Tibial nerve (tissue), 4 donors: ENCODE measurements around the gene CCDC88B. TPM values are rescaled to one million over a fixed set of nuclear protein-coding genes. Genes with fewer than 3 reads are reported as not detected.

ENCODE experiments used
- DNase-seq, 2 donors: peaks; one replicate each; pipeline ENCODE4 v3.0.0-alpha.2; 2019; ENCODE audit warnings: low spot score in 2 of 2
- H3K27ac ChIP-seq, 4 donors: fragments of 200-600 bp; sonication (generic) in 3 of 4; one replicate each; pipeline ENCODE4 v1.5.1; 2017 to 2019; ENCODE audit warnings: mild to moderate bottlenecking in 1 of 4
- H3K27me3 ChIP-seq, 2 donors: fragments of 200-600 bp; sonication (generic) in 1 of 2; one replicate each; pipeline versions ENCODE4 v1.5.1 to v1.6.0; 2017 to 2019
- H3K36me3 ChIP-seq, 3 donors: fragments of 200-600 bp; sonication (generic); one replicate each; pipeline ENCODE4 v1.5.1; 2018 to 2019
- H3K4me1 ChIP-seq, 4 donors: fragments of 200-600 bp; sonication (generic) in 3 of 4; one replicate each; pipeline ENCODE4 v1.5.1; 2017 to 2019
- H3K4me3 ChIP-seq, 4 donors: fragments of 200-600 bp; sonication (generic) in 3 of 4; one replicate each; pipeline ENCODE4 v1.5.1; 2017 to 2019; ENCODE audit warnings: mild to moderate bottlenecking in 1 of 4, moderate library complexity in 1 of 4
- H3K9me3 ChIP-seq, 4 donors: fragments of 200-600 bp; sonication (generic) in 3 of 4; one replicate each; pipeline ENCODE4 v1.5.1; 2017 to 2019
- EP300 ChIP-seq, 2 donors: sonication (generic); formaldehyde crosslinking; IDR thresholded peaks; one replicate each; pipeline ENCODE4 v1.6.1; 2017; ENCODE audit warnings: antibody characterized with exemption in 2 of 2, mild to moderate bottlenecking in 1 of 2
- POLR2A ChIP-seq, 2 donors: fragments of 450-650 bp; IDR thresholded peaks; one replicate each; pipeline ENCODE4 v1.6.1; 2017; ENCODE audit warnings: antibody characterized with exemption in 2 of 2, mild to moderate bottlenecking in 2 of 2, moderate library complexity in 2 of 2
- WGBS, 2 donors: methylation state at CpG; one replicate each; pipeline ENCODE4 v1.1.5; 2018; 5-methylcytosine and 5-hydroxymethylcytosine counted together
- total RNA-seq, 4 donors: library from RNA; depleted of rRNA; stranded (reverse); fragments of >200 nt; gene quantifications; one replicate each; pipeline ENCODE4 v1.1.0, GENCODE V29; 2016
- TF ChIP-seq, protein P1 (sequence below), 5 experiments: fragments of 200-600 bp in 3 of 5; fragments of 450-650 bp in 2 of 5; sonication (generic) in 3 of 5; IDR thresholded peaks; one replicate each; pipeline ENCODE4 v1.5.1; 2016 to 2019; ENCODE audit warnings: antibody characterized with exemption in 5 of 5, mild to moderate bottlenecking in 3 of 5, moderate library complexity in 2 of 5

The CCDC88B gene
- total RNA-seq, 4 donors from 2014 or later, result 6.9 to 48.0 (median 14.4) TPM

DNA sequence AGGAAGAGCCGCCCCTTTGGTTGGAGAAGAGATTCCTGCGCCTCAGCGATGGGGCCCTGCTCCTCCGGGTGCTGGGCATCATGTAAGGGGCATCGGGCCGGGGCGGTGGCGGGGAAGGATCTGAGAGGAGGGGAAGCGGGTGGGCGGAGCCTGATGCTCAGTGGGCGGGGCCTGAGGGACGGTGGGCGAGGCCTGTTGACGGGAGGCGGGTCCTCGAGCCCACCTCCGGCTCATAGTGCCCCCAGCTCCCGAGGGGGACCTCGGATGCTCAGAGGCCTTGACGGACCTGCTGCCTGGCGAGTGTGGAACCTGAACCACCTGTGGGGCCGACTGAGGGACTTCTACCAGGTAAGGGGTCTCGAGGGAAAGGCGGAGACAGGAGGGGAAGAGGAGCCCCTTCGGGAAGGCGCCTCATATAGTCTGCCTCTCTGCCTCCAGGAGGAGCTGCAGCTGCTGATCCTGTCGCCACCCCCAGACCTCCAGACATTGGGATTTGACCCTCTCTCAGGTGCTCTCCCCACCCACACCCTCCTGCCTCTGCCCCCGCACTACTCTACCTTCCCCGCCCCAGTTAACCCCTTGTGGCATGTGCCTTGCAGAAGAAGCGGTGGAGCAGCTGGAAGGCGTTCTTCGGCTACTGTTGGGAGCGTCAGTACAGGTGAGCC is 799 bp downstream of the CCDC88B start:
- Histone ChIP-seq H3K27me3 (no peaks in the 10 kb centered on the region), H3K9me3 (no peaks in the 10 kb centered on the region), H3K4me1 (peaks cover 0 to 30% (median 9%) of the 10 kb centered on the region in 4 donors), H3K27ac (peak overlapping the region in 2 of 4 donors; percentile 9 to 72), H3K4me3 (peak overlapping the region in 2 of 4 donors; percentile 38 to 39), H3K36me3 (no peaks in the 10 kb centered on the region)
- TF ChIP-seq, protein P1, sequence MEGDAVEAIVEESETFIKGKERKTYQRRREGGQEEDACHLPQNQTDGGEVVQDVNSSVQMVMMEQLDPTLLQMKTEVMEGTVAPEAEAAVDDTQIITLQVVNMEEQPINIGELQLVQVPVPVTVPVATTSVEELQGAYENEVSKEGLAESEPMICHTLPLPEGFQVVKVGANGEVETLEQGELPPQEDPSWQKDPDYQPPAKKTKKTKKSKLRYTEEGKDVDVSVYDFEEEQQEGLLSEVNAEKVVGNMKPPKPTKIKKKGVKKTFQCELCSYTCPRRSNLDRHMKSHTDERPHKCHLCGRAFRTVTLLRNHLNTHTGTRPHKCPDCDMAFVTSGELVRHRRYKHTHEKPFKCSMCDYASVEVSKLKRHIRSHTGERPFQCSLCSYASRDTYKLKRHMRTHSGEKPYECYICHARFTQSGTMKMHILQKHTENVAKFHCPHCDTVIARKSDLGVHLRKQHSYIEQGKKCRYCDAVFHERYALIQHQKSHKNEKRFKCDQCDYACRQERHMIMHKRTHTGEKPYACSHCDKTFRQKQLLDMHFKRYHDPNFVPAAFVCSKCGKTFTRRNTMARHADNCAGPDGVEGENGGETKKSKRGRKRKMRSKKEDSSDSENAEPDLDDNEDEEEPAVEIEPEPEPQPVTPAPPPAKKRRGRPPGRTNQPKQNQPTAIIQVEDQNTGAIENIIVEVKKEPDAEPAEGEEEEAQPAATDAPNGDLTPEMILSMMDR (IDR thresholded peaks at IDR 0.05), result no peak
- TF ChIP-seq POLR2A (IDR thresholded peaks at IDR 0.05) (no peak), EP300 (IDR thresholded peaks at IDR 0.05) (no peak)
- 19 to 24% methylated on average over 31 to 33 of the region's 33 CpGs for WGBS, 2 donors
- DNase-seq, result peak in 1 of 2 donors; percentile 27

DNA sequence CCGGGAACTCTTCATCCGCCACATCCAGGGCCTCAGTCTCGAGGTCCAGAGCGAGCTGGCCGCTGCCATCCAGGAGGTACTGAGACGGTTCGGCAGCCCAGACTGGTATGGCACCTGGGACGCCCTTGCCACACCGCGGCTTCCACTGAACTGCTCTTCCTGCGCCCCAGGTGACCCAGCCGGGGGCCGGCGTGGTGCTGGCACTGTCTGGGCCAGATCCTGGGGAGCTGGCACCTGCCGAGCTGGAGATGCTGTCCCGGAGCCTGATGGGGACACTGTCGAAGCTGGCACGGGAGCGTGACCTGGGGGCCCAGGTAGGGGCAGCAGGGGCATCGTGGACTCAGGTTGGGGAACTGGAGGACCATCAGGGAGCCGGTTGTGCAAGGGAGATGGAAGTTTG is 1.4 kb downstream of the CCDC88B start:
- no peak for DNase-seq
- H3K9me3 ChIP-seq, result no peaks in the 10 kb centered on the region
- TF ChIP-seq POLR2A (IDR thresholded peaks at IDR 0.05) (no peak), EP300 (IDR thresholded peaks at IDR 0.05) (no peak)
- TF ChIP-seq, protein P1 (IDR thresholded peaks at IDR 0.05), result no peak
- H3K4me3 ChIP-seq, result no peak overlapping the region
- WGBS, 2 donors, result 62 to 82% methylated on average over 8 to 21 of the region's 21 CpGs
- no peak overlapping the region for H3K27ac ChIP-seq
- H3K27me3 ChIP-seq, result no peaks in the 10 kb centered on the region
- no peaks in the 10 kb centered on the region for H3K36me3 ChIP-seq
- H3K4me1 ChIP-seq, result peaks cover 0 to 30% (median 9%) of the 10 kb centered on the region in 4 donors

- no peaks in the 10 kb centered on the region for H3K9me3 ChIP-seq
- H3K4me3 ChIP-seq, result peak overlapping the region in 3 of 4 donors; percentile 2 to 46 (median 34)
- WGBS, 2 donors, result 23 to 32% methylated on average over 25 to 49 of the region's 55 CpGs
- peak; percentile 72 for DNase-seq
- no peaks in the 10 kb centered on the region for H3K27me3 ChIP-seq
- H3K27ac ChIP-seq, result peak overlapping the region in 2 of 4 donors; percentile 66 to 75
- no peaks in the 10 kb centered on the region for H3K36me3 ChIP-seq
- peaks cover 0 to 30% (median 9%) of the 10 kb centered on the region in 4 donors for H3K4me1 ChIP-seq
- TF ChIP-seq POLR2A (IDR thresholded peaks at IDR 0.05) (peak in 1 of 2 donors; percentile 40), EP300 (IDR thresholded peaks at IDR 0.05) (peak in 1 of 2 donors; percentile 48)
- TF ChIP-seq, protein P1 (IDR thresholded peaks at IDR 0.05), result peak; percentile 41 to 71 (median 51)
These were observed 2.1 kb downstream of the CCDC88B start for GRCh38 chr11:64341851-64342791.

- TF ChIP-seq, protein P1 (IDR thresholded peaks at IDR 0.05), result no peak
- no peak for TF ChIP-seq EP300 (IDR thresholded peaks at IDR 0.05)
- no peak for TF ChIP-seq POLR2A (IDR thresholded peaks at IDR 0.05)
- WGBS, 2 donors, result 57 to 58% methylated on average over 22 to 27 of the region's 29 CpGs
- Histone ChIP-seq H3K4me3 (peak overlapping the region in 3 of 4 donors; percentile 2 to 46 (median 34)), H3K36me3 (no peaks in the 10 kb centered on the region), H3K4me1 (peaks cover 0 to 30% (median 9%) of the 10 kb centered on the region in 4 donors), H3K27ac (peak overlapping the region in 1 of 4 donors; percentile 66), H3K9me3 (no peaks in the 10 kb centered on the region), H3K27me3 (no peaks in the 10 kb centered on the region)
- no peak for DNase-seq
These were observed 3.1 kb downstream of the CCDC88B start for GRCh38 chr11:64342869-64343745.
